MM.1S (cell line): ENCODE data around the gene PTPN22.

Experiments used
- DNase-seq: peaks from one replicate; pipeline ENCODE4 v3.0.0-alpha.2; 2015
- H2AFZ ChIP-seq: fragments of 300-600 bp; sonication (generic); 2 replicates; pipeline ENCODE4 v1.6.0; 2016; ENCODE audit warnings: antibody characterized with exemption, low read length
- H3F3A ChIP-seq: fragments of 300-600 bp; sonication (generic); 2 replicates; pipeline ENCODE4 v1.6.1; 2016; ENCODE audit warnings: mild to moderate bottlenecking, antibody characterized with exemption, low read length, moderate library complexity, mixed read lengths; ENCODE audit not compliant: insufficient read depth
- H3K27ac ChIP-seq: fragments of 300-600 bp; sonication (generic); 2 replicates; pipeline ENCODE4 v1.5.1; 2016; ENCODE audit warnings: mild to moderate bottlenecking, low read length
- H3K27me3 ChIP-seq: fragments of 300-600 bp; sonication (generic); replicated peaks from 2 replicates; pipeline ENCODE4 v1.6.0; 2016; ENCODE audit warnings: low read length; ENCODE audit not compliant: insufficient read depth
- H3K36me3 ChIP-seq: fragments of 300-600 bp; sonication (generic); replicated peaks from 2 replicates; pipeline ENCODE4 v1.6.1; 2016; ENCODE audit warnings: mild to moderate bottlenecking, low read length, mixed read lengths; ENCODE audit not compliant: insufficient read depth
- H3K4me1 ChIP-seq: fragments of 300-600 bp; sonication (generic); 2 replicates; pipeline ENCODE4 v1.6.1; 2016; ENCODE audit warnings: low read length, mixed read lengths
- H3K4me2 ChIP-seq: fragments of 300-600 bp; sonication (generic); 2 replicates; pipeline ENCODE4 v1.6.0; 2016; ENCODE audit warnings: low read depth, low read length
- H3K4me3 ChIP-seq: fragments of 300-600 bp; sonication (generic); 2 replicates; pipeline ENCODE4 v1.5.1; 2016; ENCODE audit warnings: low read length, mixed read lengths
- H3K79me2 ChIP-seq: fragments of 300-600 bp; sonication (generic); 2 replicates; pipeline ENCODE4 v1.6.1; 2016; ENCODE audit warnings: mixed run types, low read length, mixed read lengths
- H3K9ac ChIP-seq: fragments of 300-600 bp; sonication (generic); 2 replicates; pipeline ENCODE4 v1.6.1; 2016; ENCODE audit warnings: low read length, mixed read lengths
- H3K9me2 ChIP-seq: fragments of 300-600 bp; sonication (generic); replicated peaks from 2 replicates; pipeline ENCODE4 v1.6.1; 2016; ENCODE audit warnings: mild to moderate bottlenecking, low read length, mixed read lengths; ENCODE audit not compliant: insufficient read depth
- H3K9me3 ChIP-seq: fragments of 300-600 bp; sonication (generic); replicated peaks from 2 replicates; pipeline ENCODE4 v1.6.1; 2016; ENCODE audit warnings: mild to moderate bottlenecking, low read length, mixed read lengths; ENCODE audit not compliant: insufficient read depth
- H4K20me1 ChIP-seq: fragments of 300-600 bp; sonication (generic); 2 replicates; pipeline ENCODE4 v1.6.1; 2016; ENCODE audit warnings: mild to moderate bottlenecking, low read length, moderate library complexity, mixed read lengths; ENCODE audit not compliant: insufficient read depth
- CTCF ChIP-seq: fragments of 300-600 bp; sonication (generic); IDR thresholded peaks from 2 replicates; pipeline ENCODE4 v1.5.1; 2016; ENCODE audit warnings: antibody characterized with exemption, low read length, mixed read lengths
- EZH2 ChIP-seq: fragments of 300-600 bp; sonication (generic); optimal IDR thresholded peaks from 2 replicates; pipeline ENCODE3; 2017; ENCODE audit warnings: low read depth, mild to moderate bottlenecking, antibody characterized with exemption, low read length, mixed read lengths
- EZH2phosphoT487 ChIP-seq: fragments of 300-600 bp; sonication (generic); IDR thresholded peaks from 2 replicates; pipeline ENCODE4 v1.6.1; 2018; ENCODE audit warnings: antibody characterized with exemption, low read length

Gene PTPN22

GRCh38 chr1:113913887-113914664, 42.6 kb upstream of the PTPN22 start:
- Histone ChIP-seq H2AFZ (no peak overlapping the region), H3K36me3 (no peaks in the 10 kb centered on the region), H3K4me1 (no peaks in the 10 kb centered on the region), H3K27ac (no peak overlapping the region), H3K4me3 (no peak overlapping the region), H3K9ac (no peak overlapping the region), H3K79me2 (no peaks in the 10 kb centered on the region), H3F3A (no peaks in the 10 kb centered on the region), H3K9me2 (no peaks in the 10 kb centered on the region), H3K9me3 (no peaks in the 10 kb centered on the region), H3K27me3 (no peaks in the 10 kb centered on the region), H4K20me1 (no peaks in the 10 kb centered on the region), H3K4me2 (no peak overlapping the region)
- no peak for DNase-seq
- no peak for TF ChIP-seq EZH2
- TF ChIP-seq EZH2phosphoT487 = no peak
- TF ChIP-seq CTCF = no peak

GRCh38 chr1:113913312-113913668, 41.8 kb upstream of the PTPN22 start:
- no peak for DNase-seq
- H3K9me3 ChIP-seq = no peaks in the 10 kb centered on the region
- H3K79me2 ChIP-seq = no peaks in the 10 kb centered on the region
- H3K9ac ChIP-seq = no peak overlapping the region
- H3K4me1 ChIP-seq = no peaks in the 10 kb centered on the region
- no peaks in the 10 kb centered on the region for H3K9me2 ChIP-seq
- TF ChIP-seq EZH2phosphoT487 (no peak), CTCF (no peak), EZH2 (no peak)
- no peaks in the 10 kb centered on the region for H3K36me3 ChIP-seq
- no peaks in the 10 kb centered on the region for H3F3A ChIP-seq
- no peaks in the 10 kb centered on the region for H3K27me3 ChIP-seq
- no peaks in the 10 kb centered on the region for H4K20me1 ChIP-seq
- H3K4me2 ChIP-seq = no peak overlapping the region
- H3K4me3 ChIP-seq = no peak overlapping the region
- no peak overlapping the region for H3K27ac ChIP-seq
- no peak overlapping the region for H2AFZ ChIP-seq

GRCh38 chr1:113912594-113913311, 41.2 kb upstream of the PTPN22 start:
- Histone ChIP-seq H3K27me3 (no peaks in the 10 kb centered on the region), H3K9me3 (no peaks in the 10 kb centered on the region), H3K4me1 (no peaks in the 10 kb centered on the region), H3F3A (no peaks in the 10 kb centered on the region), H4K20me1 (no peaks in the 10 kb centered on the region), H3K27ac (no peak overlapping the region), H3K79me2 (no peaks in the 10 kb centered on the region), H3K4me3 (no peak overlapping the region), H3K9me2 (no peaks in the 10 kb centered on the region), H3K36me3 (no peaks in the 10 kb centered on the region), H2AFZ (no peak overlapping the region), H3K4me2 (no peak overlapping the region), H3K9ac (no peak overlapping the region)
- no peak for TF ChIP-seq EZH2phosphoT487
- TF ChIP-seq CTCF = no peak
- no peak for TF ChIP-seq EZH2
- DNase-seq = no peak
